ENCODE data around the gene SHC2.
"Not testable (repeated sequence)": the region's sequence is repeated elsewhere in the genome, so short reads cannot be mapped to it uniquely, and the experiment has no call there.

SHC2 gene

GRCh38 chr19:483332-484072 is 22.7 kb upstream of the SHC2 start:
- in situ Hi-C loops (cut with MboI; ENCODE audit: low pct_unique_long_range_greater_than_20kb, low sequenced_read_pairs, unreplicated experiment): no loop called here
- no peak for DNase-seq (ENCODE audit: low spot score)
- TF ChIP-seq CTCF (IDR thresholded peaks at IDR 0.05; ENCODE audit: extremely low read depth, insufficient read depth, missing control alignments): no peak

GRCh38 chr19:482186-483041 is 21.6 kb upstream of the SHC2 start:
- no peak for TF ChIP-seq CTCF (IDR thresholded peaks at IDR 0.05; ENCODE audit: extremely low read depth, insufficient read depth, missing control alignments)
- in situ Hi-C loops (cut with MboI; ENCODE audit: low pct_unique_long_range_greater_than_20kb, low sequenced_read_pairs, unreplicated experiment): no loop called here
- no peak for DNase-seq (ENCODE audit: low spot score)

GRCh38 chr19:481100-481499 is 20.3 kb upstream of the SHC2 start:
- in situ Hi-C loops (cut with MboI; ENCODE audit: low pct_unique_long_range_greater_than_20kb, low sequenced_read_pairs, unreplicated experiment): not testable (repeated sequence)

GRCh38 chr19:480016-480855 is 19.4 kb upstream of the SHC2 start:
- TF ChIP-seq CTCF (IDR thresholded peaks at IDR 0.05; ENCODE audit: extremely low read depth, insufficient read depth, missing control alignments): peak; percentile 13
- no peak for DNase-seq (ENCODE audit: low spot score)
- in situ Hi-C loops (cut with MboI; ENCODE audit: low pct_unique_long_range_greater_than_20kb, low sequenced_read_pairs, unreplicated experiment): no loop called here

More at GRCh38 chr19:481100-481499, 20.3 kb upstream of the SHC2 start:
- DNase-seq (ENCODE audit: low spot score): not testable (repeated sequence)

- no peak for DNase-seq (ENCODE audit: low spot score)
- in situ Hi-C loops (cut with MboI; ENCODE audit: low pct_unique_long_range_greater_than_20kb, low sequenced_read_pairs, unreplicated experiment): no loop called here
- TF ChIP-seq CTCF (IDR thresholded peaks at IDR 0.05; ENCODE audit: extremely low read depth, insufficient read depth, missing control alignments): no peak
Observed at GRCh38 chr19:478976-479375, 18.1 kb upstream of the SHC2 start.

GRCh38 chr19:478236-478903 is 17.5 kb upstream of the SHC2 start:
- in situ Hi-C loops (cut with MboI; ENCODE audit: low pct_unique_long_range_greater_than_20kb, low sequenced_read_pairs, unreplicated experiment): no loop called here
- no peak for DNase-seq (ENCODE audit: low spot score)
- TF ChIP-seq CTCF (IDR thresholded peaks at IDR 0.05; ENCODE audit: extremely low read depth, insufficient read depth, missing control alignments): no peak

All from GM13977 (cell line).